Colonic mucosa (tissue), 4 donors: ENCODE measurements around the gene THOP1. TPM values are rescaled to one million over a fixed set of nuclear protein-coding genes. Genes with fewer than 3 reads are reported as not detected.

Experiments used
- DNase-seq: peaks from one replicate; pipeline ENCODE4 v3.0.0-alpha.2; 2020
- H3K27ac ChIP-seq: fragments of 200-600 bp; one replicate; pipeline ENCODE4 v1.8.0; 2021
- H3K27me3 ChIP-seq: fragments of 200-600 bp; one replicate; pipeline ENCODE4 v1.8.0; 2021
- H3K36me3 ChIP-seq: fragments of 200-600 bp; one replicate; pipeline ENCODE4 v1.8.0; 2021
- H3K4me1 ChIP-seq: fragments of 200-600 bp; one replicate; pipeline ENCODE4 v1.8.0; 2021; ENCODE audit warnings: mild to moderate bottlenecking
- H3K4me3 ChIP-seq: fragments of 200-600 bp; one replicate; pipeline ENCODE4 v1.8.0; 2021
- H3K9ac ChIP-seq, 2 donors: one replicate each; pipeline ENCODE4 v1.7.0; 2013; ENCODE audit warnings: control low read depth in 2 of 2, low read depth in 2 of 2, low read length in 2 of 2
- H3K9me3 ChIP-seq: fragments of 200-600 bp; one replicate; pipeline ENCODE4 v1.8.0; 2021
- intact Hi-C: fragments of 100-400 bp; cut with DNase I; formaldehyde crosslinking; loops from one replicate; pipeline ENCODE4 v1.14.1; 2022
- total RNA-seq, 2 donors: library from RNA; stranded (reverse); fragmentation: NEBNext Ultra II Directional in 1 of 2; extraction: Animal tissue kit (Norgen Biotek cat#: 25700) in 1 of 2; gene quantifications; one replicate each; pipeline ENCODE4 v1.2.1, GENCODE V29; 2021
- TF ChIP-seq, protein P1 (sequence below): fragments of 200-600 bp; IDR thresholded peaks from one replicate; pipeline ENCODE4 v1.8.0; 2022; ENCODE audit warnings: antibody characterized with exemption, mild to moderate bottlenecking
- donor health status: healthy.
- donor health status: DM: no; HTN: no; CAD: no.
- donor health status: DM: no; HTN: no; CAD: no.

THOP1 gene
- total RNA-seq, 2 donors from 2014 or later, result 45.5 to 139 TPM

DNA sequence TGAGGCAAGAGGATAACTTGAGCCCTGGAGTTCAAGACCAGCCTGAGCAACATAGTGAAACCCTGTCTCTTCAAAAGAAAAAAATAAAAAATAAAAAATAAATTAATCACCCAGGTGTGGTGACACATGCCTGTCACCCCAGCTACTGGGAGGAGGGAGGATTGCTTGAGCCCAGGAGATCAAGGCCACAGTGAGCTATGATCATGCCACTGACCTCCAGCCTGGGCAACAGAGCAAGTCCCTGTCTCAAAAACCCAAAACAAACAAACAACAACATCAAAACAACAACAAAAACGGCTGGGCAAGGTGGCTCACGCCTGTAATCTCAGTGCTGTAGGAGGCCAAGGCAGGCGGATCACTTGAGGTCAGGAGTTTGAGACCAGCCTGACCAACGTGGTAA lies 41.2 kb upstream of the THOP1 start:
- no peaks in the 10 kb centered on the region for H3K36me3 ChIP-seq
- H3K9me3 ChIP-seq, result no peaks in the 10 kb centered on the region
- no peaks in the 10 kb centered on the region for H3K27me3 ChIP-seq
- TF ChIP-seq, protein P1, sequence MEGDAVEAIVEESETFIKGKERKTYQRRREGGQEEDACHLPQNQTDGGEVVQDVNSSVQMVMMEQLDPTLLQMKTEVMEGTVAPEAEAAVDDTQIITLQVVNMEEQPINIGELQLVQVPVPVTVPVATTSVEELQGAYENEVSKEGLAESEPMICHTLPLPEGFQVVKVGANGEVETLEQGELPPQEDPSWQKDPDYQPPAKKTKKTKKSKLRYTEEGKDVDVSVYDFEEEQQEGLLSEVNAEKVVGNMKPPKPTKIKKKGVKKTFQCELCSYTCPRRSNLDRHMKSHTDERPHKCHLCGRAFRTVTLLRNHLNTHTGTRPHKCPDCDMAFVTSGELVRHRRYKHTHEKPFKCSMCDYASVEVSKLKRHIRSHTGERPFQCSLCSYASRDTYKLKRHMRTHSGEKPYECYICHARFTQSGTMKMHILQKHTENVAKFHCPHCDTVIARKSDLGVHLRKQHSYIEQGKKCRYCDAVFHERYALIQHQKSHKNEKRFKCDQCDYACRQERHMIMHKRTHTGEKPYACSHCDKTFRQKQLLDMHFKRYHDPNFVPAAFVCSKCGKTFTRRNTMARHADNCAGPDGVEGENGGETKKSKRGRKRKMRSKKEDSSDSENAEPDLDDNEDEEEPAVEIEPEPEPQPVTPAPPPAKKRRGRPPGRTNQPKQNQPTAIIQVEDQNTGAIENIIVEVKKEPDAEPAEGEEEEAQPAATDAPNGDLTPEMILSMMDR, result no peak
- H3K4me3 ChIP-seq, result no peak overlapping the region
- no peak overlapping the region for H3K9ac ChIP-seq
- H3K27ac ChIP-seq, result no peak overlapping the region
- no peaks in the 10 kb centered on the region for H3K4me1 ChIP-seq
- DNase-seq, result no peak
- intact Hi-C loops, result no loop called here

DNA sequence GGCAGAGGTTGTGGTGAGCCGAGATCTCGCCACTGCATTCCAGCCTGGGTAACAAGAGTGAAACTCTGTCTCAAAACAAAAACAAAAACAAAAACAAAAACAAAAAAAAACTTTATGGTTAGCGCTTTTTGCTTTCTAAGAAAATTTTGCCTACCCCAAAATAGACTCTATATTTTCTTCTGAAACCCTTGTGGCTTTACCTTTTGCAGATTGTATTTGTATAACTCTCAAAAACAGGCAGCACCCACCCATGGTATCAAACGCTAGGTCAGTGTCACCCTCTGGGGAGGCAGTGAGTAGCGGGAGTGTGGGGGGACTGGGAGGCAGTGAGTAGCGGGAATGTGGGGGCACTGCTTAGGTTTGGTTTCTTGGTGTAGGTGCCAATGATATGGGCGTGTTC lies 38.0 kb upstream of the THOP1 start:
- no peak overlapping the region for H3K4me3 ChIP-seq
- H3K27ac ChIP-seq, result no peak overlapping the region
- DNase-seq, result no peak
- intact Hi-C loops, result no loop called here
- no peaks in the 10 kb centered on the region for H3K36me3 ChIP-seq
- H3K27me3 ChIP-seq, result no peaks in the 10 kb centered on the region
- TF ChIP-seq, protein P1, result no peak
- no peak overlapping the region for H3K9ac ChIP-seq
- no peaks in the 10 kb centered on the region for H3K4me1 ChIP-seq
- H3K9me3 ChIP-seq, result no peaks in the 10 kb centered on the region

DNA sequence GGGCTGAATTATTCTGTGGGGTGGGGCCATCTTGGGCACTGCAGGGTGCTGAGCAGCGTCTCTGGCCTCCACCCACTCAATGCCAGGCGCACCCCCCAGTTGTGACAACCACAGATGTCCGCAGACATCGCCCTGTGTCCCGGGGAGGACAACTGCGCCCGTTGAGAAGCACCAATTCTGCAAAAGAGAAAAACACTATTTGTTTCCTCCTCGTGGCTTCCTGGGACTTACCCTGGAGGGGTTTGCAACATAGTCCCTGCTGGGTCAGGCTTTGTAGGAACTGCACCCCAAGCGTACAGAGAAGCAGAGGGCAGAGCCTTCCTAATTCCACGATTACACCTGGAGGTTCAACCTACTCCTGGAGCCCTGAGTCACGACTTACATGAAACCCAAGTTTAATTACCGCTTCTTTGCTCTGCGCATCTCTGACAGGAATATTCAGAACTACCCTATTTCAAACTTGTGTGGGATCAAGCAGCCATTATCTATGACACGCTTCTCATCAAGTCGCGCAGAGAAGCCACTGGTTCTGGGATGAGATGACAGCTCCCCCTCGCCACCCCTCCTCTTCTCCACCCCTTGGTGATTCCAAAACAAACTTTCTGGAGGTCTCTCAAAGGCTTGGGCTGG lies 34.4 kb upstream of the THOP1 start:
- H3K9me3 ChIP-seq, result no peaks in the 10 kb centered on the region
- H3K27ac ChIP-seq, result no peak overlapping the region
- TF ChIP-seq, protein P1, result no peak
- H3K4me1 ChIP-seq, result no peaks in the 10 kb centered on the region
- intact Hi-C loops, result no loop called here
- H3K36me3 ChIP-seq, result no peaks in the 10 kb centered on the region
- no peak for DNase-seq
- no peaks in the 10 kb centered on the region for H3K27me3 ChIP-seq
- H3K4me3 ChIP-seq, result no peak overlapping the region
- H3K9ac ChIP-seq, result no peak overlapping the region

DNA sequence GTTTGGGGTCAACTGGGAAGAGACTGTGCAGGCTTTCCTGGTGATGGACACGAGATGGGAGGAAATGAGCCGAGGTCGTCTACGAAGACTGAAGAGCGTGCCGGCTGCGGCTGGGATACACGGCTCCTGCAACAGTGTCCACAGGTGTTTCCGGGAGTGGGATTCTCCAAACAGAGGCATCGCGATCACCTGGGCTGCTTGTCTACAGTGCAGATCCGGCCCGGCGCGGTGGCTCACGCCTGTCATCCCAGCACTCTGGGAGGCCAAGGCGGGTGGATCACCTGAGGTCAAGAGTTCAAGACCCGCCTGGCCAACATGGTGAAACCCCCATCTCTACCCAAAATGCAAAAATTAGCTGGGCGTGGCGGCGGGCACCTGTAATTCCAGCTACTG lies 33.9 kb upstream of the THOP1 start:
- H3K27me3 ChIP-seq, result no peaks in the 10 kb centered on the region
- no peak for DNase-seq
- TF ChIP-seq, protein P1, result no peak
- H3K4me3 ChIP-seq, result no peak overlapping the region
- H3K9ac ChIP-seq, result no peak overlapping the region
- intact Hi-C loops, result no loop called here
- no peaks in the 10 kb centered on the region for H3K9me3 ChIP-seq
- H3K4me1 ChIP-seq, result no peaks in the 10 kb centered on the region
- no peaks in the 10 kb centered on the region for H3K36me3 ChIP-seq
- no peak overlapping the region for H3K27ac ChIP-seq

DNA sequence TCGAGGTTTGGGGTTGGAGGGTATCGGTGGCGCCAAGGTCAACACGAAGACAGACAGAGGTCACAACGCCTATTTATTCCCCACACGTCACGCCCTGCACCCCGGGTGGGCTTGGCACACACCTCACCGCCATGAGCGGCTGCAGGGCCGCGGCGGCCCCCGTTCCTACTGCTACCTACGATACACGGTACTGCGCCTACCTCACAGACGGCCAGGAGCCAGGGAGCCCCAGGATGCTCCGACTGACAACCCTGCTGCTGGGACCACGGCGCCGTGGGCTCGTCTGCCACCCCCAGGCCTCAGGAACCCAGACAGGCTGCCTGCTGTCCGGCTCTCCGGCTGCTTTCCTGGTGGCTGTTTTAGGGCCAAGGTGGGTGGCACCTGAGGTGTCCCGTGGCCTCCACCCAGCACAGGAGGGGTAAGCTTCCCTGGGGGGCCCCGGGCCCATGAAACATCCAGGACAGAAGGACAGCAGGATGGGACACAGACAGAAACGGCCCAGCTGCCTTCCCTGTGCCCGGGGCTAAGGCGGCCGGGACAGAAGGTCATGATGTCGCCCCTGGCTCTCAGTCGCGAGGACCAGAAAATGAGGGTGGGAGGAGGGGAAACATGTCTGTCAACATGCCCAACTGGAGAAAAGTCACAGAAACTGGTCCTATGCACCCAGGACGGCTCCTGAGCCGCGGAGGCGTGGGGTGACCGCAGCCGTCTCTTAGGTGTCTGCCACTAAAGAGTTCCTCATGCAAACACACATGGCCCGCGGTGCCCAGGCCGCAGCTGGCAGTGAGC lies 30.4 kb upstream of the THOP1 start:
- Histone ChIP-seq H3K9me3 (no peaks in the 10 kb centered on the region), H3K27me3 (no peaks in the 10 kb centered on the region), H3K36me3 (no peaks in the 10 kb centered on the region), H3K4me1 (no peaks in the 10 kb centered on the region), H3K9ac (no peak overlapping the region), H3K4me3 (no peak overlapping the region), H3K27ac (no peak overlapping the region)
- DNase-seq, result no peak
- TF ChIP-seq, protein P1, result no peak
- intact Hi-C loops, result no loop called here
